HEK293 (cell line): ENCODE data around the gene GALNT2.

Source experiments
- CTCF ChIA-PET: fragments of 350-600 bp; formaldehyde crosslinking; extraction: SDS; loops from one replicate; lab custom pipeline; 2021; ENCODE audit warnings: antibody characterized with exemption; lab: Yijun Ruan, JAX
- POLR2A ChIA-PET: fragments of 300-600 bp; formaldehyde crosslinking; extraction: SDS; loops from one replicate; lab custom pipeline; 2020; ENCODE audit warnings: antibody characterized with exemption, inconsistent platforms; lab: Yijun Ruan, JAX
- H3K27ac ChIP-seq: fragments of 200-500 bp; sonication (Bioruptor generic); 2 replicates; pipeline ENCODE4 v1.5.1; 2014; ENCODE audit warnings: low read depth, low read length, control low read depth, inconsistent platforms; ENCODE audit errors: extremely low read depth
- H3K36me3 ChIP-seq, 2 experiments: fragments of 200-500 bp in 1 of 2; sonication (Bioruptor generic) in 1 of 2; 1 replicate in 1 of 2; 2 replicates in 1 of 2; pipeline ENCODE4 v1.5.1; 2014 to 2017; ENCODE audit warnings: inconsistent platforms in 2 of 2, low read length in 2 of 2; ENCODE audit not compliant: control insufficient read depth in 2 of 2, insufficient read depth in 1 of 2
- H3K4me1 ChIP-seq: fragments of 200-500 bp; sonication (Bioruptor generic); 2 replicates; pipeline ENCODE4 v1.5.1; 2014; ENCODE audit warnings: mild to moderate bottlenecking, low read length, inconsistent platforms; ENCODE audit not compliant: control insufficient read depth, insufficient read depth
- H3K4me3 ChIP-seq: 2 replicates; pipeline ENCODE4 v1.5.1; 2011; ENCODE audit warnings: low read depth, mild to moderate bottlenecking, control low read depth, low read length, moderate library complexity
- H3K9me3 ChIP-seq: fragments of 200-500 bp; sonication (Bioruptor generic); 2 replicates; pipeline ENCODE4 v1.5.1; 2014; ENCODE audit warnings: low read depth, low read length, inconsistent platforms; ENCODE audit not compliant: control insufficient read depth, insufficient read depth
- GLI2 ChIP-seq: fragments of 450-650 bp; formaldehyde crosslinking; IDR thresholded peaks from 2 replicates; pipeline ENCODE4; 2017; ENCODE audit warnings: missing biosample characterization, missing genetic modification characterization, low read depth, borderline replicate concordance
- HIC1 ChIP-seq: fragments of 450-650 bp; formaldehyde crosslinking; IDR thresholded peaks from 2 replicates; pipeline ENCODE4 v1.5.1; 2016; ENCODE audit warnings: missing biosample characterization, missing genetic modification characterization
- HOXD13 ChIP-seq: sonication (generic); formaldehyde crosslinking; IDR thresholded peaks from 2 replicates; pipeline ENCODE4 v1.8.0; 2022; ENCODE audit warnings: missing genetic modification reagents, borderline replicate concordance
- INSM2 ChIP-seq: fragments of 450-650 bp; formaldehyde crosslinking; IDR thresholded peaks from 2 replicates; pipeline ENCODE4 v1.5.1; 2016; ENCODE audit warnings: missing biosample characterization, missing genetic modification characterization
- KLF17 ChIP-seq: fragments of 450-650 bp; formaldehyde crosslinking; IDR thresholded peaks from 2 replicates; pipeline ENCODE4 v1.5.1; 2016; ENCODE audit warnings: missing biosample characterization, missing genetic modification characterization
- MZF1 ChIP-seq: fragments of 450-650 bp; formaldehyde crosslinking; IDR thresholded peaks from 2 replicates; pipeline ENCODE4 v1.5.1; 2017; ENCODE audit warnings: missing biosample characterization, missing genetic modification characterization, borderline replicate concordance
- PRDM6 ChIP-seq: fragments of 450-650 bp; formaldehyde crosslinking; IDR thresholded peaks from 2 replicates; pipeline ENCODE4 v1.5.1; 2017; ENCODE audit warnings: missing biosample characterization, missing genetic modification characterization
- SP3 ChIP-seq: fragments of 450-650 bp; formaldehyde crosslinking; IDR thresholded peaks from 2 replicates; pipeline ENCODE4 v1.5.1; 2016; ENCODE audit warnings: missing biosample characterization, missing genetic modification characterization
- ZBTB8A ChIP-seq: fragments of 450-650 bp; formaldehyde crosslinking; IDR thresholded peaks from 2 replicates; pipeline ENCODE4 v1.5.1; 2016; ENCODE audit warnings: missing biosample characterization, missing genetic modification characterization
- ZFP37 ChIP-seq: fragments of 450-650 bp; formaldehyde crosslinking; IDR thresholded peaks from 2 replicates; pipeline ENCODE4 v1.5.1; 2016; ENCODE audit warnings: missing biosample characterization, missing genetic modification characterization
- ZNF112 ChIP-seq: fragments of 450-650 bp; formaldehyde crosslinking; IDR thresholded peaks from 2 replicates; pipeline ENCODE4 v1.5.0; 2017; ENCODE audit warnings: missing biosample characterization, missing genetic modification characterization
- ZNF280D ChIP-seq: fragments of 450-650 bp; formaldehyde crosslinking; IDR thresholded peaks from 2 replicates; pipeline ENCODE4 v1.5.1; 2016; ENCODE audit warnings: missing biosample characterization, missing genetic modification characterization
- ZNF292 ChIP-seq: fragments of 450-650 bp; formaldehyde crosslinking; IDR thresholded peaks from 2 replicates; pipeline ENCODE4 v1.5.1; 2016; ENCODE audit warnings: low read depth, missing biosample characterization, missing genetic modification characterization, borderline replicate concordance
- ZNF335 ChIP-seq: fragments of 450-650 bp; formaldehyde crosslinking; conservative IDR thresholded peaks from 2 replicates; pipeline ENCODE4 v1.5.1; 2016; ENCODE audit warnings: missing biosample characterization, missing genetic modification characterization
- ZNF37A ChIP-seq: fragments of 450-650 bp; IDR thresholded peaks from 2 replicates; pipeline ENCODE4 v1.5.1; 2018; ENCODE audit warnings: missing biosample characterization, missing genetic modification characterization
- ZNF433 ChIP-seq: fragments of 450-650 bp; formaldehyde crosslinking; IDR thresholded peaks from 2 replicates; pipeline ENCODE4 v1.5.1; 2016; ENCODE audit warnings: missing biosample characterization, missing genetic modification characterization, low read depth
- ZNF529 ChIP-seq: fragments of 450-650 bp; formaldehyde crosslinking; IDR thresholded peaks from 2 replicates; pipeline ENCODE4 v1.5.1; 2017; ENCODE audit warnings: missing genetic modification characterization, missing biosample characterization; ENCODE audit not compliant: insufficient replicate concordance
- ZNF600 ChIP-seq: fragments of 450-650 bp; formaldehyde crosslinking; IDR thresholded peaks from 2 replicates; pipeline ENCODE4 v1.5.1; 2016; ENCODE audit warnings: missing biosample characterization, missing genetic modification characterization
- ZNF645 ChIP-seq: fragments of 450-650 bp; formaldehyde crosslinking; IDR thresholded peaks from 2 replicates; pipeline ENCODE4; 2016; ENCODE audit warnings: missing biosample characterization, missing genetic modification characterization
- ZNF660 ChIP-seq: fragments of 450-650 bp; IDR thresholded peaks from 2 replicates; pipeline ENCODE4 v1.5.1; 2018; ENCODE audit warnings: missing biosample characterization, mild to moderate bottlenecking, missing genetic modification characterization
- ZNF664 ChIP-seq: fragments of 450-650 bp; formaldehyde crosslinking; IDR thresholded peaks from 2 replicates; pipeline ENCODE4 v1.5.1; 2016; ENCODE audit warnings: missing biosample characterization, missing genetic modification characterization
- ZNF692 ChIP-seq: fragments of 450-650 bp; formaldehyde crosslinking; IDR thresholded peaks from 2 replicates; pipeline ENCODE4 v1.5.1; 2016; ENCODE audit warnings: missing biosample characterization, missing genetic modification characterization

The GALNT2 gene

GRCh38 chr1:230145505-230145899 is 78.5 kb downstream of the GALNT2 start:
- peaks cover 16% of the 10 kb centered on the region for H3K4me1 ChIP-seq
- no peak overlapping the region for H3K4me3 ChIP-seq
- no peaks in the 10 kb centered on the region for H3K9me3 ChIP-seq
- H3K36me3 ChIP-seq: no peaks in the 10 kb centered on the region
- ChIA-PET POLR2A (no interaction called here), CTCF (interaction anchor here (1.0 to 2.2 kb wide), 2 partner anchors 14 to 25 kb away, joined by 3 to 9 read pairs; no protein-coding TSS in a partner anchor)
- H3K27ac ChIP-seq: no peak overlapping the region
- TF ChIP-seq INSM2 (peak; percentile 14; the same call in 1 of the 2 replicates), ZFP37 (tag by site-specific recombination) (no peak), ZNF292 (no peak), ZNF660 (tag by site-specific recombination) (peak; percentile 99), ZNF600 (tag by site-specific recombination) (peak; percentile 76), ZNF37A (tag by site-specific recombination) (peak; percentile 89), ZNF692 (tag by site-specific recombination) (peak; percentile 36), PRDM6 (tag by site-specific recombination) (peak; percentile 72), ZBTB8A (tag by site-specific recombination) (peak; percentile 67), SP3 (tag by site-specific recombination) (no peak), GLI2 (tag by site-specific recombination) (no peak), ZNF664 (tag by site-specific recombination) (no peak), ZNF335 (tag by site-specific recombination) (peak; percentile 79), HOXD13 (no peak), HIC1 (tag by site-specific recombination) (peak; percentile 79), ZNF645 (tag by site-specific recombination) (no peak), MZF1 (tag by site-specific recombination) (peak; percentile 55; the same call in 1 of the 2 replicates), ZNF433 (tag by site-specific recombination) (peak; percentile 100), KLF17 (tag by site-specific recombination) (0 out of 2 replicates have a peak, but pooled peaks have one; percentile 43), ZNF529 (peak; percentile 34), ZNF112 (tag by site-specific recombination) (peak; percentile 65; the same call in 1 of the 2 replicates), ZNF280D (no peak)
